Smooth muscle cell (in vitro differentiated cells): ENCODE results near the gene DPF1. TPM values are rescaled to one million over a fixed set of nuclear protein-coding genes. Genes with fewer than 3 reads are reported as not detected.

Experiments used
- DNase-seq: peaks from one replicate; lab custom pipeline; 2025; ENCODE audit not compliant: unreplicated experiment; lab: John Stamatoyannopoulos, UW
- H2AFZ ChIP-seq: fragments of 200-600 bp; sonication (generic); 2 replicates; pipeline ENCODE4 v1.6.0; 2016; ENCODE audit warnings: antibody characterized with exemption, low read depth, mild to moderate bottlenecking
- H3F3A ChIP-seq: fragments of 200-600 bp; sonication (generic); 2 replicates; pipeline ENCODE4 v1.6.0; 2017; ENCODE audit warnings: antibody characterized with exemption, low read depth
- H3K27ac ChIP-seq: fragments of 200-600 bp; sonication (generic); 2 replicates; pipeline ENCODE4 v1.5.1; 2016; ENCODE audit warnings: low read depth, mild to moderate bottlenecking
- H3K27me3 ChIP-seq: fragments of 200-600 bp; sonication (generic); 2 replicates; pipeline ENCODE4 v1.6.1; 2016; ENCODE audit warnings: low read depth, mild to moderate bottlenecking
- H3K36me3 ChIP-seq: fragments of 200-600 bp; sonication (generic); 2 replicates; pipeline ENCODE4 v1.5.1; 2016; ENCODE audit warnings: low read depth
- H3K4me1 ChIP-seq: fragments of 200-600 bp; sonication (generic); 2 replicates; pipeline ENCODE4 v1.5.1; 2016; ENCODE audit warnings: low read depth
- H3K4me2 ChIP-seq: fragments of 200-600 bp; sonication (generic); 2 replicates; pipeline ENCODE4 v1.6.0; 2016; ENCODE audit warnings: mild to moderate bottlenecking
- H3K4me3 ChIP-seq: fragments of 200-600 bp; sonication (generic); 2 replicates; pipeline ENCODE4 v1.5.1; 2016; ENCODE audit warnings: mild to moderate bottlenecking
- H3K79me2 ChIP-seq: fragments of 200-600 bp; sonication (generic); 2 replicates; pipeline ENCODE4 v1.6.0; 2016; ENCODE audit warnings: low read depth, mild to moderate bottlenecking
- H3K9ac ChIP-seq: fragments of 200-600 bp; sonication (generic); 2 replicates; pipeline ENCODE4 v1.6.0; 2016; ENCODE audit warnings: low read depth
- H3K9me3 ChIP-seq: fragments of 200-600 bp; sonication (generic); replicated peaks from 2 replicates; pipeline ENCODE4 v1.5.1; 2016; ENCODE audit warnings: low read depth
- H4K20me1 ChIP-seq: fragments of 200-600 bp; sonication (generic); 2 replicates; pipeline ENCODE4 v1.6.0; 2016; ENCODE audit warnings: low read depth
- WGBS: methylation state at CpG from one replicate; pipeline ENCODE4 v1.1.7; 2016; ENCODE audit warnings: low lambda C conversion rate; 5-methylcytosine and 5-hydroxymethylcytosine counted together
- polyA plus RNA-seq: library from polyadenylated mRNA; unstranded; fragments of >200 nt; fragmentation: Nextera tagmentation; extraction: Ambion mirVana; gene quantifications from 2 replicates; pipeline ENCODE4 v1.2.1, GENCODE V29; 2016
- total RNA-seq: library from RNA; depleted of rRNA; stranded (reverse); fragments of >200 nt; gene quantifications from 2 replicates; pipeline ENCODE4 v1.2.3, GENCODE V29; 2014
- TF ChIP-seq, protein P1 (sequence below): fragments of 200-600 bp; sonication (generic); IDR thresholded peaks from 2 replicates; pipeline ENCODE4 v1.5.1; 2017; ENCODE audit warnings: borderline replicate concordance, mild to moderate bottlenecking, antibody characterized with exemption; ENCODE audit not compliant: insufficient read depth, poor library complexity, severe bottlenecking

Gene DPF1
- total RNA-seq, result 0.27 TPM in 1 of 2 replicates, not detected in the other
- 2.4 and 3.1 TPM in 2 replicates for polyA plus RNA-seq

DNA sequence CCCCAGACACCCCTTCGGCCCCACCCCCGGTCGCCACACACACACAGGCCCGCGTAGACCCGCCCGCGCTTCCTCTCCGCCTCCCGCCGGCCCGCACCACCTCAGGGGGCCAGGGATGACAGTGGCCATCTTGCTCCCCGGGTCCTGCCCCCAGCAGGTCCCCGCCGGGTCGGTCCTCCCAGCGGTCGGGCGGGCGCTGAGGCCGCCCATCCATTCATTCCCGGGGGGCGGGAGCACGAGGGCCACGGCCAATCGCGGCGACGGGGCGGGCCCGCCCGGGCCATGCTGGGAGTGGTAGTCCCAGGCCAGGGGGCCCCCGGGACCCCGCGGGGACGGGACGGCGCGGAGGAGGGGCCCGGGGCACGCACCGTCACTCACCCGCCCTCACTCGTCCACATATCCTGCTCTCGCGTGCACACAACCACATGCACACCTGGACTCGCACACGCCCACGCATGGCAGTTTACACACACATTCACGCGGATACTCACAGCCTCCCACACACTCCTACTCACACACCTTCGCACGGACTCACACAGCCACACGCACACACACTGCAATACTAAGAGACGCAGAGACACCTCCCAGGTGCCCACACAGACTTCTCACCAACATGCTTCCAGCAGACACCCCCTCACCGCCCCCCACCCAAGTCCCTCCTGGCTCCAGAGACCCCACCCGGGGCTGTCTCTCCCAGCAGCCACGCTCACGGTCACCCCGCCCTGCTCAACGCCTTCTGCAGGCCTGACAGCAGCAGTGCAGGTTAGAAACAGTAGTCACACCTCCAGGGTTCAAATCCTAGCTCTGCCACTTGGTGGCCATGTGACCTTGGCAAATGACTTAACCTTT lies at the start of gene DPF1:
TSS of gene DPF1 (minus strand) at position 209 of the 849 bp plus-strand sequence. CDS start at position 129, 80 bp downstream.
- Histone ChIP-seq H3K9ac (peak within 1 kb of the TSS; percentile 13), H3K4me3 (peak within 1 kb of the TSS; percentile 71), H3K79me2 (no peaks in the 10 kb centered on the region), H3F3A (no peaks in the 10 kb centered on the region), H3K4me2 (peak within 1 kb of the TSS; percentile 95), H3K4me1 (peaks cover 6% of the 10 kb centered on the region), H3K27me3 (peaks cover 38% of the 10 kb centered on the region), H3K27ac (no peak within 1 kb of the TSS), H3K9me3 (no peaks in the 10 kb centered on the region), H4K20me1 (no peaks in the 10 kb centered on the region), H2AFZ (peak within 1 kb of the TSS; percentile 51), H3K36me3 (no peaks in the 10 kb centered on the region)
- TF ChIP-seq, protein P1, sequence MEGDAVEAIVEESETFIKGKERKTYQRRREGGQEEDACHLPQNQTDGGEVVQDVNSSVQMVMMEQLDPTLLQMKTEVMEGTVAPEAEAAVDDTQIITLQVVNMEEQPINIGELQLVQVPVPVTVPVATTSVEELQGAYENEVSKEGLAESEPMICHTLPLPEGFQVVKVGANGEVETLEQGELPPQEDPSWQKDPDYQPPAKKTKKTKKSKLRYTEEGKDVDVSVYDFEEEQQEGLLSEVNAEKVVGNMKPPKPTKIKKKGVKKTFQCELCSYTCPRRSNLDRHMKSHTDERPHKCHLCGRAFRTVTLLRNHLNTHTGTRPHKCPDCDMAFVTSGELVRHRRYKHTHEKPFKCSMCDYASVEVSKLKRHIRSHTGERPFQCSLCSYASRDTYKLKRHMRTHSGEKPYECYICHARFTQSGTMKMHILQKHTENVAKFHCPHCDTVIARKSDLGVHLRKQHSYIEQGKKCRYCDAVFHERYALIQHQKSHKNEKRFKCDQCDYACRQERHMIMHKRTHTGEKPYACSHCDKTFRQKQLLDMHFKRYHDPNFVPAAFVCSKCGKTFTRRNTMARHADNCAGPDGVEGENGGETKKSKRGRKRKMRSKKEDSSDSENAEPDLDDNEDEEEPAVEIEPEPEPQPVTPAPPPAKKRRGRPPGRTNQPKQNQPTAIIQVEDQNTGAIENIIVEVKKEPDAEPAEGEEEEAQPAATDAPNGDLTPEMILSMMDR, result peak; percentile 13
- DNase-seq, result peak; percentile 45
- WGBS, result 5% methylated on average over 40 of the region's 61 CpGs

DNA sequence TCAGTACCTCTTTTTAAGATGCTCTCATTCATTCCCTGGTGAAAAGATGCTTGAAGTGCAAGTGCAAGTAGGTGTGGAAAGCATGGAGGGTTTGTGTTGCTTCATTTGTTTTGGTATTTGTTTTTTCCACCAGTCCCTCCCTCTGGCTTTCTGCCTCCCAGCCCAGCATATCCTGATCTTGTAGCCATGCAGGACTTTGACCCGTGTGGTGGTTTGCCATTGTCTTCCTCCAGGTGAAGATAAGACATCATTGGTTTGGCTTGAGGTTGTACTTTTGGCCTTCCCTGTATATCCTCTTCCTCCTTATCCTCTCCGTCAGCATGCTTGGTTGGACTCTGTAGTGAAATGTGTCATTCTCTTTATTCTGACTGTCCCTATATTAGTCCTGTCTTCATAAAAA lies 49.5 kb upstream of the DPF1 start:
- no peak overlapping the region for H3K27ac ChIP-seq
- no peak overlapping the region for H3K4me2 ChIP-seq
- H2AFZ ChIP-seq, result no peak overlapping the region

DNA sequence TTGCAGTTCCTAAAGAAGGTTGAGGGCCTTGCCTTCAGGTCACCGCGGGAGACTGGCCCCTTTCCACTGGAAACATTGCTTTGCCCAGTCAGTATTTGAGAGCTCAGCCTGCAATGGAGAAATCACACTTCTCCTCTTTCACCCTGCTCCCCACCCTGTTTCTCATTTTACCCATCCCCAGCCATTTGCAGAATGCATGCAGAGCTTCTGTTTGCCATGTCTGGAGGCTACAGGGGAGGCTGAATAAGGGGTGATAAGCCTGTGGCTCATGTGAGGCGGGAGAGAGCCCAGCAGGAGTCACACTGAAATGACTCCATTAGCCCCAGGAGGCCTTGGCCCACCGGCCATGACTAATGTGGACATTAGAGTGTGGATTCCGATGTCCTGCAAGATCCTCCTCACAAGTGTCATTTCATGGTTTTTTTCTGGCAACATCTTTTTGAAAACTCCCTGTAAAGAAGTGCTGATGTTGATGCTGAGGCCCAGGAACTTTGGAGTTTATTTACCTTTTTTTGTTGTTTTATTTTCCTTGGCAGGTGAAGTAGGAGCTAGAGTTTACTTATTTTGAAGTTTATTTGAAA lies 46.7 kb upstream of the DPF1 start:
- Histone ChIP-seq H3K9ac (no peak overlapping the region), H2AFZ (no peak overlapping the region), H3K4me1 (peaks cover 23% of the 10 kb centered on the region), H4K20me1 (peaks cover 65% of the 10 kb centered on the region), H3K4me3 (no peak overlapping the region), H3K27ac (peak overlapping the region; percentile 67), H3K36me3 (no peaks in the 10 kb centered on the region), H3K27me3 (no peaks in the 10 kb centered on the region), H3K79me2 (peaks cover 63% of the 10 kb centered on the region), H3F3A (peaks cover 17% of the 10 kb centered on the region), H3K4me2 (peak overlapping the region; percentile 60), H3K9me3 (no peaks in the 10 kb centered on the region)
- WGBS, result 36% methylated on average over 5 of the region's 5 CpGs
- no peak for DNase-seq
- TF ChIP-seq, protein P1, result no peak

More for the DNA sequence above, 49.5 kb upstream of the DPF1 start:
- no peak for DNase-seq
- Histone ChIP-seq H3K27me3 (no peaks in the 10 kb centered on the region), H4K20me1 (peaks cover 55% of the 10 kb centered on the region), H3F3A (peaks cover 26% of the 10 kb centered on the region), H3K79me2 (peaks cover 50% of the 10 kb centered on the region), H3K4me1 (peaks cover 17% of the 10 kb centered on the region), H3K9me3 (no peaks in the 10 kb centered on the region), H3K4me3 (no peak overlapping the region), H3K36me3 (no peaks in the 10 kb centered on the region), H3K9ac (no peak overlapping the region)
- 96% methylated on average over 2 of the region's 2 CpGs for WGBS
- TF ChIP-seq, protein P1, result no peak
